ENCODE results near the gene NAA80.

The NAA80 gene

GRCh38 chr3:50258029-50258680, 41.0 kb downstream of the NAA80 start:
- DNase-seq (ENCODE audit: low read depth in 2 of 2), result no peak

GRCh38 chr3:50256978-50257890, 42.0 kb downstream of the NAA80 start:
- no peak for DNase-seq (ENCODE audit: low read depth in 2 of 2)

DNA sequence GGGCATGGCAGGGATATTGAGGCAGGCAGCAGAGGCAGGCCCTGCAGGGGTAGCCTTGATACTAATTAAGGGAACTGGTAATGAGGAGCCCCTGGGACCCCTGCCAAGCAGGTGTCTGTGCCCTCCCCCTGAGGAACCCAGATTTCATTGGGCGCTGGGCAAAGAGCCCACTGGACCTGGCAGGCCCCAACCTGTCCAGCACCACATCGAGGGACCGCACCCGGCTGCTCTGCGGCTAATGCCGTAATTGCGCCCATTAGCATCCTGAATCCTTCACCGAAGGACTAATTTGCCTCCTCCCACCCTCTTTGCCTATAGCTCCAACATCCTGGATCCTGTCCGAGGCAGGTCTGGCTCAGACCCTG, 44.0 kb downstream of the NAA80 start:
- no peak for DNase-seq (ENCODE audit: low read depth in 2 of 2)

- no peak for DNase-seq (ENCODE audit: low read depth in 2 of 2)
These were observed 44.5 kb downstream of the NAA80 start for GRCh38 chr3:50254577-50255250.

- no peak for DNase-seq (ENCODE audit: low read depth in 2 of 2)
These were observed 48.0 kb downstream of the NAA80 start for GRCh38 chr3:50251220-50251619.

DNA sequence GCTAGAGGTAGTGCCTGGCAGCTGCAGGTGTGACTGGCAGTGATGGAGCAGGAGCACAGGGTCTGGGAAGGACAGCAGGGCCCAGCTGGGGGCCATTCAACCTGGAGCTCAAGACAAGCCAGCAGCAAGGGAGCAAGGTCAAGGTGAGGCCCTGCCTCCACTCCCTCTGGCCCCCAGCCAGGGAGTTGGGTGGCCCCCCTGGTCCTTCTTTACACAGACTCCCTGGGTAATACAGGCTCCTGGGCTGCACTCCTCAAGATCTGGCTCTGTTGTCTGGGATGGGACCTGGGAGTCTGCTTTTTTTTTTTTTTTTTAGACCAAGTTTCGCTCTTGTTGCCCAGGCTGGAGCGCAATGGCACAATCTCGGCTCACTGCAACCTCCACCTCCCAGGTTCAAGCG, 48.7 kb downstream of the NAA80 start:
- DNase-seq (ENCODE audit: low read depth in 2 of 2), result no peak

DNA sequence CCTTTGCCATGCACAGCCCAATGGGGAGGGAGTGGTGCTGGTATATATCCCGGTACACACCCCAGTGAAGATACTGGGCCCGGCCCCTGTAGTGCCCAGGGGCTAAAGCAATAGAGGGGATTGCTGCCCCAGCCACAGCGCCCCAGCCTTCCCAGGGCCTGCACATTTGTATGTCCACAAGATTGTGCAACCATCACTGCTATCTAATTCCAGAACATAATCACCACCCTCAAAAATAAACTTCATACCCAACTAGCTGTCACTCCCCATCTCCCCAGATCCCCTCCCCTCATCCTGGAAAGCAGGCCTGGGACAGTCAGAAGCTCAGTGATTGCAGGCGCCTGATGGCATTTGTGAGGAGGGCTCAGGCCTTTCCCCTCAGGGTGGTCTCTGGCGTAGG, 49.7 kb downstream of the NAA80 start:
- DNase-seq (ENCODE audit: low read depth in 2 of 2), result no peak

- DNase-seq (ENCODE audit: low read depth in 2 of 2), result no peak
These were observed 50.8 kb downstream of the NAA80 start for GRCh38 chr3:50248387-50248786.

DNA sequence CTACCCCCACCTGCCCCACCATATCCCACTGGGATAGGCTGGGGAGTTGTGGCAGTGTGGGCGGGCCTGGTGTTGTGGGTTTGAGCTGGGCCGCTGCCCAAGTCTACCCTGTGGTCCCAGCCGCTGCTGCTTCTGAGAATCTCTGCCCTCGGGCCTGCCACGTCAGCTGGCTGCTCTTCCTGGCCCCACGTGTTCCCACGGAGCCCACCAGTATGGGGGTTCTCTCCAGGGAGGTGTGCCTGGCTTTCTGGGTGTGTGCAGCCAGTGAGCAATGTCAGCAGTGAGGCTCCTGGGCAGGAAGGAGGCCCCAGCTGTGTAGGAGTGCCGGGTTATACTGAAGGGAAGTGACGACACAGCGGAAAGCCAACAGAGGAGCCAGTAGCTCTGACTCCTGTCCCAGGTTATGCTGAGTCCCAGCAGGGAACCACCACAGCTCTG, 52.7 kb downstream of the NAA80 start:
- DNase-seq (ENCODE audit: low read depth in 2 of 2), result peak; percentile 71 to 73
